HG03097 (cell line): ENCODE results near the gene TMEM41A.

ENCODE experiments used
- ATAC-seq: cut with Tn5 transposase; IDR thresholded peaks from one replicate; pipeline ENCODE4 v1.9.1; 2021; ENCODE audit not compliant: unreplicated experiment, low FRiP score

TMEM41A gene

DNA sequence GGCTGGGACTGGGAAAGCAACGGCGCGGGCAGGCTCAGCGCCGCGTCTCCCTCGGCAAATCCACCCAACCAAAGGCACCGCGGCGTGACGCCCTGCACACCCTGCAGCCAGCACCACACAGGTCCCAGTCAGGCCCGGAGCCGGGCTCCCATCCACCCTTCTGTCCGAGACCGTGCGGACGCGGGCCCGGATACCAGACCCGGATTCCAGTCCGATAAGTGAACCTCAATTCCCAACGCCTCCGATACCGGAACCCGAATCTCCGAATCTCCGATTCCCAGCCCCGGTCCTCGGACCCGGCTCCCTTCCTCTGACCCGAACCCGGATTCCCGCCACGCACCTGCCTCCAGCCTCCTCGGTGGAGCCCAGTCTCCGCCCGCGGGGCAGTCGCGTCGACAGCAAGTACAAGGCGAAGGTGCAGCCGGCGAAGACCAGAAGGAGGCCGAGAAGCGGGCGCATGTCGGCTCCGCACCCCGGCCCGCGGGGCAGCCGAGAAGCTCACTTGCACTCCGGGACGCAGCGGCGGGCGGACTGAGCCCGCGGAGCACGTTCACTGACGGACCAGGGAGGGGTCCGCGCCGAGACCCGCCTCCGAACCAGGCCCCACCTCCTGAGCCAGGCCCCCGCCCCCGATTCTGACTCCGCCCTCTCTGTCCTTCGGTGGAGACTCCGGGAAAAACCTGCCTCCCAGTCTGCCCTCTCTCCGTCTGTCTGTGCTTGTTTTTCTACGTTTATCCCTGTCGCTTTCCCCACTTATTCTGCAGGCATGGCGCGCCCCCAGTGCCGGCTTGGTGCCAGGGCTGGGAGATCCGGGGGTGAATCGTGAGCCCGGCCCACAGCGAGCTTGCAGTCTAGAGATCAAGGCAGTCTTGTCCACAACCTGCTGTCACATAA lies at the start of gene TMEM41A:
TSS of gene TMEM41A (minus strand) at position 533 of the 894 bp plus-strand sequence. CDS start at position 459, 74 bp downstream.
- ATAC-seq: peak; percentile 95

DNA sequence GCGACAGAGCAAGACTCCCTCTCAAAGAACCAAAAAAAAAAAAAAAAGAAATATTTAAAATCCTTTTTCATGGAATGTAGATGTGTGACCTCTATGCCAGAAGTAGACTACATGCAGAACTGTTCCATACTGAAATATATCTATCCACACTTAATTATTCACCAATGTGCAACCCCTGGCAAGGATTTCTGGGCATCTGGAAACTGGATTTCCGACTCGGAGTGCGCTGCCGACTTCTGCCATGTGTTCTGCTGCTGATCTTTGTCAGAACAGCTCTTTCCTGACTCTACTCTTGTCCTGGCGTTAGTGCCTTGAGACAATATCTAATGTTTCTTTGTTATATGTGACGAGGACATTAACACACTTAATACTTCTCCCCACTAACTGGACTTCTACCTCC lies 41.9 kb upstream of the TMEM41A start:
- ATAC-seq: no peak

GRCh38 chr3:185539934-185540333 lies 41.1 kb upstream of the TMEM41A start:
- ATAC-seq: no peak

DNA sequence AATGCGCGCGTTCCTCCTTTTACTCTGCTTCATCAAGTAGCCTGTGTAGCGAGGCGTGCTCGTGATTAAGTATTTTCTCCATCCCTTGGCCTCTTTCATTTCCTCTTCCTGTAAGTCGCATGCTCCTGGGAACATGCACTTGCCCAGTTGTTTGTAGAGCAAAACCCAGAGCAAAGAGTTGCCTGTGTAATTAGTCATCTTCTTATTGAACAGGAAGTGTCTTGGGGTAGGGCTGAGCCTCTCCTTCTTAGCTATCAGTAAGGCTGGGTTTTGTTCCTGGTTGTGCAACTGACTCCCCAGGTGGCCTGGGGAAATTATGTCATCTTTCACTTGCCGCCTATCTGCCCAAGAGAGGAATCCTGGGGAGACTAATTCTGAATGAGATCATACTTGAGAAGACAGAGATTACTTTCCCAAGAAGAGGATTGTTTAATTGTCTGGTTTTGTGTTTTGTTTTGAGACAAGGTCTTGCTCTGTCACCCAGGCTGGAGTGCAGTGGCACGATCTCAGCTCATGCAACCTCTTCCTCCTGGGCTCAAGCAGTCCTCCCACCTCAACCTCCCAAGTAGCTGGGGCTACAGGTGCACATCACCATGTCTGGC lies 38.6 kb upstream of the TMEM41A start:
- peak; percentile 97 for ATAC-seq

- no peak for ATAC-seq
These were observed 35.7 kb upstream of the TMEM41A start for GRCh38 chr3:185534511-185534910.

DNA sequence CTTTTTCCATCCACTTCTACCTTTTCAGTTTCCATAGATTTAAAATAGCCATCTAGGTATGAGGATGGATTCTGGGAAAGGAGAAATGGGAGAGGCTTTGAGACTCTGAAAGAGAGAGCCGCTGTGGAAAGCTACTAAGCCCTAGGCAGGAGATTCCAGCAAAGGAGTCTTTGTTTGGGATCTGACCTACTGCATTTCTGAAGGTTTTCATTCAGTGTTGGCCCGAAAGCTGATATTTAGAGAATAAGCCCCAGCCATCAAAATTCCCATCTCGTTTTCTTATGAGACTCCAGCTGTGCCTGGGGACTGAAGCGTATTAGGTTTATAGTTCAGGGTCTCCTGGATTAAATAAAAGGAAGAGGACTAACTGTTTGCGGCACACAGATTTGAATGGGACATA lies 34.1 kb upstream of the TMEM41A start:
- no peak for ATAC-seq

- no peak for ATAC-seq
These were observed 32.0 kb upstream of the TMEM41A start for GRCh38 chr3:185530856-185531255.

DNA sequence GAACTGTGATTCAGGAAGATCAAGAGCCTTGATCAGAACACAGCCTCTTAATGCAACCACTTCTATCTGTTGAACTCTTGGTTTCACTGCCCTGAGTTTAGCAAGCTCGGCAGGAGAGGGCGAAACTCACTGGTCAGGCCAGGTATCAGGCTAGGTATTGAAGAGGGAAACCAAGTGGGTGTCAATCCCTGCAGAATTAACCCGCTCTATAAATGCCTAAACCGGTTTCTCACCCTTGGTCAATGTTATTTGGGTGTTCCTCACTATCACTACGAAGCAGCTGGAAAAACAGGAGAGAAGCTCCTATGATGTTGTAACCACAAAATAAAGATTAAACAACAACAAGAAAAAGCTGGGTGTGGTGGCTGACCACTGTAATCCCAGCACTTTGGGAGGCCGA lies 29.7 kb upstream of the TMEM41A start:
- no peak for ATAC-seq

GRCh38 chr3:185527364-185527763 lies 28.5 kb upstream of the TMEM41A start:
- no peak for ATAC-seq

GRCh38 chr3:185526349-185526951 lies 27.6 kb upstream of the TMEM41A start:
- ATAC-seq: no peak

- ATAC-seq: no peak
These were observed 22.7 kb upstream of the TMEM41A start for GRCh38 chr3:185521349-185522138.

- ATAC-seq: no peak
These were observed 20.2 kb upstream of the TMEM41A start for GRCh38 chr3:185519021-185519420.

GRCh38 chr3:185517387-185518130 lies 18.7 kb upstream of the TMEM41A start:
- ATAC-seq: no peak

DNA sequence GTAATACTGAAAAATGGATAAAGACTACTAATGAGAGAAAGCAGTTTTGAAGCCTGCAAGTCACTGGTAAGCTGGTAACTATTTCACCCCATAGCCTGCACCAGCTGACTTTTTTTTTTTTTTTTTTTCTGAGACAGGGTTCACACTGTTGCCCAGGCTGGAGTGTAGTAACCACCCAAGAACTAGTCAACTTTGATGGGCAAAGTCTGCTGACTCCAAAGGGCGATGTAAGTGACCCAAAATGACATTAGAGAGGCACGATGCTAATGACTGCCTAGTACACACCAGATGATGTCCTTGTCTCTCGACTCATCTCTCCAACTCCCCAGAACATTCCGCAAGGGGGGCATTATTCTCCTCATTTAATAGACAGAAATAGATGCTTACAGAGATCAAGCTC lies 12.9 kb upstream of the TMEM41A start:
- no peak for ATAC-seq

GRCh38 chr3:185508335-185508991 lies 9.6 kb upstream of the TMEM41A start:
- no peak for ATAC-seq

- ATAC-seq: no peak
These were observed 9.0 kb upstream of the TMEM41A start for GRCh38 chr3:185507883-185508282.

- ATAC-seq: no peak
These were observed 5.8 kb upstream of the TMEM41A start for GRCh38 chr3:185504636-185505035.

GRCh38 chr3:185503521-185503920 lies 4.7 kb upstream of the TMEM41A start:
- ATAC-seq: no peak

DNA sequence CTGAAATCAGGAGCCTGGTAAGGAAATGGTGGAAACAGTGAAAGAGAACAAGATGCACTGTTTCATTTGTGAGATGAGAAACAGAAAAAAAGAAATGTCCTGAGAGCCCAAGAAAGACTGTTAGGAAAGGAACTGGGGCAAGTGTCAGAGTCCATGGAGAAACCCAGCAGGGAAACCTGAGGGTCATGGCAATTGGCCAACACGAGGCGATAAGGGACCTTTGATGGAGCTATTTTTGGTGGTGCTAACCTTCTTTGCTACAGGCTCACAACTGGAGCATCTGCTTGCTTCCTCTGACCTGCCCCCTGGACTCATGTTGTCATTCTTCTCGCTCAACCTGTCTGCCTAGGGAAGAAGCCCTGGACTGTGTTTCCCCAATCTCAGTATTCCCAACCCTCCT lies 4.2 kb upstream of the TMEM41A start:
- no peak for ATAC-seq

DNA sequence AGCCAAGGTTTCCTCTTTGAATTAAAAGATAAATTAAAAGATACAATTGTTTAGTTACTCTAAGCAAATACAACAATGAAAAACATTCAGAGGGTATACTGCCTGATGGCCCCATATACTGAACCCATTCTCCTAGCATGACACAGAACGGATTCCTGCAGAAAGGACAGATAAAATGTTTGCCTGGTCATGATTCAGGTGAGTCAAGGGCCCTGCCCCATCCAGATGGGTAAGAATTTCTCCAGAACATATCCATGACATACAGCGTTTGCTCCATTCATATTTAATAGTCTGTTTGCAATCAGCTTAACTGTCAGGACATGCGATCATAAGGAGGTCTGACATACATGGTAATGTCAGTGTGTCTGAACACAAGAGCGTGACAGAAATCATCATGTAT lies 8.6 kb downstream of the TMEM41A start:
- ATAC-seq: no peak
